WERI-Rb-1 (cell line): ENCODE measurements around the gene CRY1.
"Not testable (repeated sequence)": the region's sequence is repeated elsewhere in the genome, so short reads cannot be mapped to it uniquely, and the experiment has no call there.

Experiments used
- DNase-seq: peaks from one replicate; pipeline ENCODE4 v3.0.0-alpha.2; 2020
- H3K27ac ChIP-seq: fragments of 250-450 bp; sonication (Bioruptor Pico); 2 replicates; pipeline ENCODE4 v1.5.1; 2020; ENCODE audit warnings: mild to moderate bottlenecking, moderate library complexity
- H3K27me3 ChIP-seq: fragments of 250-450 bp; sonication (Bioruptor Pico); 2 replicates; pipeline ENCODE4 v1.5.1; 2021; ENCODE audit warnings: mild to moderate bottlenecking, low read depth, moderate library complexity; ENCODE audit not compliant: insufficient read depth, severe bottlenecking
- H3K36me3 ChIP-seq: fragments of 250-450 bp; sonication (Bioruptor Pico); 2 replicates; pipeline ENCODE4 v1.5.1; 2020; ENCODE audit warnings: mild to moderate bottlenecking, moderate library complexity
- H3K4me3 ChIP-seq: 2 replicates; pipeline ENCODE4 v1.5.1; 2011; ENCODE audit warnings: low read depth, mild to moderate bottlenecking, control low read depth, low read length
- H3K9me3 ChIP-seq: fragments of 250-450 bp; sonication (Bioruptor Pico); 2 replicates; pipeline ENCODE4 v1.5.1; 2021; ENCODE audit warnings: mild to moderate bottlenecking, moderate library complexity; ENCODE audit not compliant: severe bottlenecking
- CTCF ChIP-seq: IDR thresholded peaks from 2 replicates; pipeline ENCODE4 v1.5.1; 2011; ENCODE audit warnings: low read depth, mild to moderate bottlenecking, control low read depth, inconsistent platforms, low read length

The CRY1 gene

GRCh38 chr12:107031061-107031460, 62.3 kb downstream of the CRY1 start:
- Histone ChIP-seq H3K4me3 (no peak overlapping the region), H3K36me3 (no peaks in the 10 kb centered on the region), H3K9me3 (no peaks in the 10 kb centered on the region), H3K27ac (no peak overlapping the region), H3K27me3 (no peaks in the 10 kb centered on the region)
- no peak for TF ChIP-seq CTCF
- DNase-seq = no peak

- no peak overlapping the region for H3K27ac ChIP-seq
- no peak for DNase-seq
- H3K27me3 ChIP-seq = no peaks in the 10 kb centered on the region
- no peaks in the 10 kb centered on the region for H3K36me3 ChIP-seq
- no peak for TF ChIP-seq CTCF
- H3K9me3 ChIP-seq = no peaks in the 10 kb centered on the region
- no peak overlapping the region for H3K4me3 ChIP-seq
Measured at GRCh38 chr12:107029081-107029480, 64.3 kb downstream of the CRY1 start.

- no peak for TF ChIP-seq CTCF
- H3K27me3 ChIP-seq = no peaks in the 10 kb centered on the region
- H3K9me3 ChIP-seq = no peaks in the 10 kb centered on the region
- no peak overlapping the region; the same call in 1 of the 2 replicates for H3K27ac ChIP-seq
- DNase-seq = no peak
- no peak overlapping the region for H3K4me3 ChIP-seq
- no peaks in the 10 kb centered on the region for H3K36me3 ChIP-seq
Measured at GRCh38 chr12:107027636-107028053, 65.7 kb downstream of the CRY1 start.

GRCh38 chr12:107026806-107027635, 66.3 kb downstream of the CRY1 start:
- no peak for TF ChIP-seq CTCF
- H3K36me3 ChIP-seq = no peaks in the 10 kb centered on the region
- H3K27me3 ChIP-seq = no peaks in the 10 kb centered on the region
- no peak for DNase-seq
- no peak overlapping the region for H3K4me3 ChIP-seq
- H3K9me3 ChIP-seq = no peaks in the 10 kb centered on the region
- H3K27ac ChIP-seq = peak overlapping the region; percentile 42

- not testable (repeated sequence) for H3K9me3 ChIP-seq, H3K4me3 ChIP-seq, H3K27ac ChIP-seq, H3K27me3 ChIP-seq, DNase-seq, H3K36me3 ChIP-seq
Measured at GRCh38 chr12:107026356-107026755, 67.0 kb downstream of the CRY1 start.

GRCh38 chr12:107025671-107026070, 67.7 kb downstream of the CRY1 start:
- Histone ChIP-seq H3K27me3 (no peaks in the 10 kb centered on the region), H3K9me3 (no peaks in the 10 kb centered on the region), H3K36me3 (no peaks in the 10 kb centered on the region), H3K4me3 (no peak overlapping the region), H3K27ac (no peak overlapping the region)
- TF ChIP-seq CTCF = no peak
- DNase-seq = no peak
